Activated naive CD4-positive, alpha-beta T cell treated with anti-CD3 and anti-CD28 coated beads, Interleukin-2, amount 50 U/mL, for 24 hours (primary cell): ENCODE measurements around the gene SLX9.

Experiments used
- H3K27ac Mint-ChIP-seq: one replicate; pipeline ENCODE4 v1.8.0; 2021; ENCODE audit warnings: mild to moderate bottlenecking, mixed read lengths
- H3K27me3 Mint-ChIP-seq: one replicate; pipeline ENCODE4 v1.8.0; 2021; ENCODE audit warnings: mixed read lengths
- H3K36me3 Mint-ChIP-seq: one replicate; pipeline ENCODE4 v1.8.0; 2021; ENCODE audit warnings: mixed read lengths
- H3K4me1 Mint-ChIP-seq: one replicate; pipeline ENCODE4 v1.8.0; 2021; ENCODE audit warnings: mixed read lengths
- H3K4me3 Mint-ChIP-seq: one replicate; pipeline ENCODE4 v1.8.0; 2021; ENCODE audit warnings: mild to moderate bottlenecking, mixed read lengths
- H3K9me3 Mint-ChIP-seq: one replicate; pipeline ENCODE4 v1.8.0; 2021; ENCODE audit warnings: mixed read lengths

The SLX9 gene

DNA sequence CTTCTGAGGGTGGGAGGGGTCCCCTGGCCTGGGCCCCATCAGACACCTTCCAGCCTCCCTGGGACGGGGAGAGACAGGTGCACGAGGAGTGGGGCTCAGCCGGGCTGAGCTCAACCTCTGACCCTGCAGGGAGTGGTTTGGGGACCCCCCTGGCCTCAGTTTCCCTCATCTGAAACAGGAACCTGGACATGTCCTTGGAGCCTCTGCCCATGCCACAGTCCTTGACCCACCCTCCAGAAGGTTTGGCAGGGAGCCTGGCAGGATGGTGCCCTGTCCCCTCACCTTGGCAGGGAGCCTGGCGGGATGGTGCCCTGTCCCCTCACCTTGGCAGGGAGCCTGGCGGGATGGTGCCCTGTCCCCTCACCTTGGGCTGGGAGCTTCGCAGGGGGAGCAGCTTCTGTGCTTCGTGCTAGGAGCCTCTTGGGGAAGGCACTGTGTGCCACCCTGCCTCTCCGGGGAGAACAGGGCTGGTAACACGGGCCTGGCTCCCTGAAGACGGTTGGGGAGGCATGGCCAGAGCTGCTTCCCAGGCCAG, 58.3 kb downstream of the SLX9 start:
- Mint-ChIP-seq H3K27ac (no peak overlapping the region), H3K4me3 (no peak overlapping the region), H3K27me3 (no peaks in the 10 kb centered on the region), H3K4me1 (no peaks in the 10 kb centered on the region), H3K36me3 (no peaks in the 10 kb centered on the region), H3K9me3 (no peaks in the 10 kb centered on the region)

DNA sequence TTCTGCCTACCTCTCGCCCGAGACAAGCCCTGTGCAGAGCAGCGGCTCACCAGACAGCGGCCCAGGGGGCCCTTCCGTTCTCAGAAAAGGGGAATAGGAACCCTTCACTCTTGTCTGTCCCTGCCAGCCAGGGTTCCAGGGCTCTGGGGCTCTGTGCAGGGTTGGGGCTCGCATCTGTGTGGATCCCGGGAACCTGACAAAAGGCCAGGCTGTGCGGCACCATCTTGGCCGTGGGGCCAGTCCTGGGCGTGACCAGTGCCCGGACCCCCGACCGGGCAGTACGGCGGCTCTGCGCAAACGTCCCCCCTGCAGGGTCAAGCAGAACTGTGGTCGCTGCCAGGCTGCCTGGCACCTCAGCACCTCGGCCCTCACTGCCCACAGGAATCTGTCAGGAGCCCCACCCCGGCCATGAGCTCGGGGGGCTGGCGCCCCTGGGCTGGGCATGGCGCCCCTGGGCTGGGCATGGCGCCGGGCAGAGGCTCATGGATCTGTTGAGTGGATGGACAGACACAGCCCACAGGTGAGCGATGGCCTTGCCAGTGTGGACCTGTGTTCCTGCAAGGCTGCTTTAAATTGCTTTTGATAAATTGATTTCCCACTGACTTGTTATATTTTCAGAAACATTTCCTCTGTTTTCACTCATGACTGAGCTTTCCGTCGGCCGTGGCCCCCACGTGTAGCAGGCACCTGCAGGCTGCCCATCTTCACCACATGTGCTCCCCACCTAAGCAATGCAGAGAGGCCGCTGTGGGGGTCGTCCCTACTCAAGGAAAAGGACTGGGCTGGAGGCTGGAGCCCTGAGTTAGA, 59.0 kb downstream of the SLX9 start:
- H3K36me3 Mint-ChIP-seq = no peaks in the 10 kb centered on the region
- no peaks in the 10 kb centered on the region for H3K27me3 Mint-ChIP-seq
- H3K4me1 Mint-ChIP-seq = no peaks in the 10 kb centered on the region
- H3K9me3 Mint-ChIP-seq = no peaks in the 10 kb centered on the region
- no peak overlapping the region for H3K4me3 Mint-ChIP-seq
- no peak overlapping the region for H3K27ac Mint-ChIP-seq

DNA sequence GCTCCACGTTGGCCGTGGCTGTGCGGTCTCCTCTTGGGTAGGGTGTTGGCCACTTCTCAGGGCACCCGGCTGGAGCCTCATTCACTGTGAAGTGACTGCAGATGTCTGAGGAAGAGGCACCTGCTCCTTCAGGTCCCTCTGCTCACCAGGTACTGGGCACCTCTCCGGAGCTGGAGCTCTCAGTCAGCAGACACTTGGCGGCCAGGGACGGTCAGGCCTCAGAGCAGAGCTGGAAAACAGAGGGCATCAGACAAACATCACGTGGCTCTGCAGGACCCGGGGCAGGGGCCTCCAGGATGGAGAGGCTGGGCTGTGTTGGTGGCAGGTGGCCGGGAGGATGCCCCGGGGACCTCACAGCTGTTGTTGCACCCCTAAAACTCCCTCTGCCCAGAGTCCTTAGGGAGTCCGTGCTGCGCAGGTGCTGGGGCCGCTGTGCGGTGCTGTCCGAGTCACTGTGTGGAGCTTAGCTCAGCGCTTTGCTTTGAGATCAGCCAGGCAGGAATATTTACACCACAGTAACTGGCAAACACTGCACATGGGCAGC, 59.7 kb downstream of the SLX9 start:
- no peaks in the 10 kb centered on the region for H3K27me3 Mint-ChIP-seq
- no peaks in the 10 kb centered on the region for H3K9me3 Mint-ChIP-seq
- H3K4me1 Mint-ChIP-seq = no peaks in the 10 kb centered on the region
- H3K36me3 Mint-ChIP-seq = no peaks in the 10 kb centered on the region
- no peak overlapping the region for H3K4me3 Mint-ChIP-seq
- no peak overlapping the region for H3K27ac Mint-ChIP-seq

DNA sequence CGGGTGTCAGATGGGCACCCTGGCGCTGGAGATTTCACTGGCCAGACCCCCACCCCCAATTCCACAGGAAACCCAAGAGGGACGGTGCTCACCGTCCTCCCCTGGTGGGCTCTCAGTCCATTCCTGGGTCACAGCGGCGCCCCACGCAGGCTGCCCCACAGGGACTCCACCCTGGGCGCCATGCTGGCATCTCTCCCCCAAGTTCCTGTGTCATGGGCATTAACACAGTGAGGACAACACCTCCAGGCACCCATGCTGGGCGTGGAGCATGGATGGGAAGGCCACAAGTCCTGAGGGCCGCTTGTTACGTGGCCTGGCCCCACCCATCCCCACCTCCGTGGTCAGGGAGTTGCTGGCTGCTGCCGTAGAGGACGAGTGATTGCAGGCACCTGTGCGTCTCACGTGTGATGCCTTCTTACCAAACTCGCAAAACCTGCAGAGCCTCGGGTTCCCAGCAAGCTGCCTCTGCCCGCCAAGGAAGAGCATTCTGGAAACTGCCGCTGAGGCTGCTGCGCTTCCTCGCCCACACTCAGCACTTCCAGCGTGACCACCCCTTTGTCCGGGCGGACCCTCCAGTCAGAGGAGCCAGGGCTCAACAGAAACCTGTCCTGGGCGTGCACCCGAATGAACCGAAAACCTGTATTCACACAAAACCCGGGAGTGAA, 60.3 kb downstream of the SLX9 start:
- H3K4me3 Mint-ChIP-seq = no peak overlapping the region
- no peaks in the 10 kb centered on the region for H3K9me3 Mint-ChIP-seq
- no peak overlapping the region for H3K27ac Mint-ChIP-seq
- no peaks in the 10 kb centered on the region for H3K27me3 Mint-ChIP-seq
- no peaks in the 10 kb centered on the region for H3K36me3 Mint-ChIP-seq
- H3K4me1 Mint-ChIP-seq = no peaks in the 10 kb centered on the region

DNA sequence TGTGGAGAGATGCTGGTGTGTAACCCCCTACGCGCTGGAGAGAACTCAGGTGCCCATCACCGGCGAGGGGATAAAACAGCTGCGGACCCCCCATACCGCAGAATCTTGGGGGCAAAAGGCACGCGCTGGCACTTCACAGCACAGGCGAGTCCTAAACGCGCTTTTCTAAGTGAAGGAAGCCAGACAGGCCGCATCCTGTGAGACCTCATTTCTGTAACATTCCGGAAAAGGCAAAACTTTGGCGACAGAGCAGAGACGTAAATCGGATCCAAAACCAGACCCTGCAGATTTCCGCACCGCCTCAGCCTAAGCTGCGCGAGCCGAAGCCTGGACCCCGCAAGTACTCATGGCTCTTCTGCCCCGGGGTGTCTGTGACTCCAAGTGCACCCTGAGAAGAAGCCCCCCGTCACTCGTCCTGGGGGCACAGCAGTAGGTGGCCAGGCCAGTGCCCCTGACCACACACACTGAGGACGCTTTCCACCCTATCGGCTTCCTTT, 60.9 kb downstream of the SLX9 start:
- H3K4me3 Mint-ChIP-seq = no peak overlapping the region
- no peaks in the 10 kb centered on the region for H3K36me3 Mint-ChIP-seq
- H3K27me3 Mint-ChIP-seq = no peaks in the 10 kb centered on the region
- H3K9me3 Mint-ChIP-seq = no peaks in the 10 kb centered on the region
- no peaks in the 10 kb centered on the region for H3K4me1 Mint-ChIP-seq
- H3K27ac Mint-ChIP-seq = no peak overlapping the region

DNA sequence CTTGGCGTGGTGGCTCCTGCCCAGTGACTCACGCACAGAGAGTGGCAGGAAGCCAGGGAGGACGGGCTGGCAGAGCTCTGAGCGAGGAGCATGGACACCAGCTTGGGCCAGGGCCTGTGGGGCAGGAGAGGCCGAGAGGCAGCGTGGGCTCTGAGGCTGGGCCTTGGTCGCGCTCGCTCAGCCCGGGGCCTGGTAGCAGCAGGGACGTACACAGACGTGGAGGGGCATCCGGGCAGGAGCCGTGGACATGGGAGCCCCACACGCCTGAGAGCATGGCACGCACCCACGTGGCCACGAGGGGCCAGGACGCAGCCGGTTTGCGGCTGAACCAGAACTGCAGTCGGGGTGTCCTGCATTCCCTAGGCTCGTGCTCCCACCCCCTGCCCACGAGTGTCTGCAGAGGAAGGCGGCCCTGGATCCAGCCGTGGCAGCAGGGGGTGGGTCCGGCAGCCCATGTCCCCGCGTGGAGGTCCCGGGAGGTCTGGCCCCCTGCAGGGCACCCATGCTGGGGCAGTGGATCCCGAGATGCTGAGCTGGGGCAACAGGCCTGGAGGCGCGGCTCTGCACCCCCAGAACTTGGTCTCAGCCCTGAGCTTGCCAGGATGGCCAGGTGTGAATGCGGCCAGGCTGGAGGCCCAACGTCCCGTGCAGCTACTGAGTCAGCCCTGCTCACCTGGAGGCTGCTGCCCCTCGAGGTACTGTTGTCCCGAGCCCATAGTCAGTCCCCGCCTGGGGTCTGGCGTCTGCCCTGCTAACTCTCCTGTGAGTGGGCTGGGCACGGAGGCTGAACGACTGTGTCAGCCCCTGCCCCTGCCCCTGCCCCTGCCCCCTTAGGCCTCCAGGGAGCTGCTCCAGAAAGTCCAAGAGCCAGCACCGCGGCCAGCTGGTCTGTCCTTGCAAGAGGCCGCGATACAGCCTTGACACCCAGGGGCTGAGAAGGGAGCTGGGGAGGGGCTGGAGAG, 61.6 kb downstream of the SLX9 start:
- no peaks in the 10 kb centered on the region for H3K27me3 Mint-ChIP-seq

DNA sequence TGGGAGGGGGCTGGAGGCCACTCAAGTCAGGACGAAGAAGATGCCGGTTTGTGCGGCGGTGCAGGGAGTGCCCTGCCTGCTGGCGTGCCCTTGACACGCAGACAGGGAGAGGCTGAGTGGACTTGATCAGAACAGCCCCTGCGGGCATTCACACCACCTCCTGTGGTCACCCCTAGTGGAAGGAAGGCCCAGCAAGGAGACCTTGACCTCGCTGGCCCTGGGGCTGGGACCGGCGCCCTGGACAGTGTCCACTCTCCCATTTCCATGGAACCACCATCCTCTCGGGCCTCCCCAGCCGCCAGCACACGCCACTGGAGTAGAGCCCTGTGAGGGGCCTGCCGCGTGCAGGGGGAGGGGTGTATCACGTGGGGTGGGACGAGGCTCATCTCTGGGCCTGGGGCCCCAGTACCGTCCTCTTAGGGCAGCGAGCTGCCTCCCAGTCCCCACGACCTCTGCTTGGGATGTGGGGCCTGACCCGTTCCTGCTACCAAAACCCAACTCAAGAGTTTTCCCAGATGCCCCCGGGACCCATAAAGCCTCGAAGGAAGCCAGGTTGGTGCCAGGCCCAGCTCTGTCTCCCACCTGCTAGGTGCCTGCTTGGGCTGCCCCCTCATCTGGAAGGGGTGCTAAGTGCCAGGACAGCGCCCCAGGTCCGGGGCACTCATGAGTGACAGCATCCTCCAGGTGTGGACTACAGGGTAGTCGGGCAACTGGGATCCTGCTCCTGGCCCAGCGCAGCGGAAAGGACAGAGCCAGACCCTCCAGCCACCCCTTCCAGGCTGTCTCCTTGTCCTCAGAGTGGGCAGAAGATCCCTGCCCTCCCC, 62.8 kb downstream of the SLX9 start:
- Mint-ChIP-seq H3K9me3 (no peaks in the 10 kb centered on the region), H3K4me3 (no peak overlapping the region), H3K27me3 (no peaks in the 10 kb centered on the region), H3K4me1 (no peaks in the 10 kb centered on the region), H3K27ac (no peak overlapping the region), H3K36me3 (no peaks in the 10 kb centered on the region)

More for the DNA sequence above, 61.6 kb downstream of the SLX9 start:
- Mint-ChIP-seq H3K9me3 (no peaks in the 10 kb centered on the region), H3K36me3 (no peaks in the 10 kb centered on the region), H3K4me3 (no peak overlapping the region), H3K4me1 (no peaks in the 10 kb centered on the region), H3K27ac (no peak overlapping the region)

DNA sequence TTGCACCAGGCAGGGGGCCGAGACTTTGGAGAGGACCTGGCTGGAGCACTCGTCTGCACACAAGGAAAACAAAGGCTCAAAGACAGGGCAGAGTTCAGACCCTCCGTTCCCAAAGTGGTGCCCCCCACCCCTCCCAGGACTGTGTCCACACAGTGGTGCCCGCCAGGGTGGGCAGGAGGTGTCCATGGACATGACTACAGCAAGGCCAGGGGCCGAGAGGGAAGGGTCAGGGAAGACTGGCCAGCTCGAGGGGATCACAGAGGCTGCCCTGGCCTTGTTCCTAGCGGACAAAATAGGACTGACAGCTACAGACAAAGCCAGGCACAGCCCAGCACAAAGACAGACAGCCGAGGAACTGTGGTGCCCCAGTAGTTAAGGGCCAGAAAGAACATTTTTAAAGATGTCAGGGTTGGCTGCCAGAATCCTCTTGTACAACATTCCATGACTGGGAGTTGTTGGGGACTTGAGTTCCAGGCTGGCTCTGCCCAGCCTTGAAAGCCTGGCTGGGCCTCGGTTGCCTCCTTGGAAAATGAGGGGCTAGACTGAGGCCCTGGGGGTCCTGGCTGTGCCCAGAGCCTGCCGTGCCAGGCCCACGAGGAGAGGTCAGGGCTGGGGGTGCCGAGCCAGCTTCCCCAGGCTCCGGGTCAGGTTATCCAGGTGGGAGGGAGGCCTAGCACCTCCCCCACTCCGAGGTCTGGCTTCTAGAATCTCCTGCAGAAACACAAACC, 63.7 kb downstream of the SLX9 start:
- H3K9me3 Mint-ChIP-seq = no peaks in the 10 kb centered on the region
- no peak overlapping the region for H3K4me3 Mint-ChIP-seq
- no peak overlapping the region for H3K27ac Mint-ChIP-seq
- no peaks in the 10 kb centered on the region for H3K27me3 Mint-ChIP-seq
- no peaks in the 10 kb centered on the region for H3K4me1 Mint-ChIP-seq
- no peaks in the 10 kb centered on the region for H3K36me3 Mint-ChIP-seq

DNA sequence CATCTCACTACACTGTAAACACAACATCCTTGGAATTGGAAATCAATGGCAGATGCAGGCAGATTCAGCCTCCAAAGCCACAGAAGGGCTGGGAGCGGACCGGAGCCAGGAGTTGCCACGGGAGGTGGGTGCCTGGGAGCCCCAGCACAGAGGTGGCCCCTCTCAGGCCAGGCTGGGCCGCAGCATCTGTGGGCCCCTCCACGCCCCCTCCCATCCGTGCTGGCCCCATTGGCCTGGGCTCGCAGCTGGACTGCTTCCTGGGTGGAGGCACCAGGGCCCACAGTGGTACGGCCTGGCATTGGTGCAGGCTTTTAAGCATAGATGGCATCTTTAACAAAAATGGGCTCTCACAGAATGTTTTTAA, 64.2 kb downstream of the SLX9 start:
- no peaks in the 10 kb centered on the region for H3K27me3 Mint-ChIP-seq
- H3K4me3 Mint-ChIP-seq = no peak overlapping the region
- H3K27ac Mint-ChIP-seq = no peak overlapping the region
- no peaks in the 10 kb centered on the region for H3K9me3 Mint-ChIP-seq
- no peaks in the 10 kb centered on the region for H3K4me1 Mint-ChIP-seq
- no peaks in the 10 kb centered on the region for H3K36me3 Mint-ChIP-seq

DNA sequence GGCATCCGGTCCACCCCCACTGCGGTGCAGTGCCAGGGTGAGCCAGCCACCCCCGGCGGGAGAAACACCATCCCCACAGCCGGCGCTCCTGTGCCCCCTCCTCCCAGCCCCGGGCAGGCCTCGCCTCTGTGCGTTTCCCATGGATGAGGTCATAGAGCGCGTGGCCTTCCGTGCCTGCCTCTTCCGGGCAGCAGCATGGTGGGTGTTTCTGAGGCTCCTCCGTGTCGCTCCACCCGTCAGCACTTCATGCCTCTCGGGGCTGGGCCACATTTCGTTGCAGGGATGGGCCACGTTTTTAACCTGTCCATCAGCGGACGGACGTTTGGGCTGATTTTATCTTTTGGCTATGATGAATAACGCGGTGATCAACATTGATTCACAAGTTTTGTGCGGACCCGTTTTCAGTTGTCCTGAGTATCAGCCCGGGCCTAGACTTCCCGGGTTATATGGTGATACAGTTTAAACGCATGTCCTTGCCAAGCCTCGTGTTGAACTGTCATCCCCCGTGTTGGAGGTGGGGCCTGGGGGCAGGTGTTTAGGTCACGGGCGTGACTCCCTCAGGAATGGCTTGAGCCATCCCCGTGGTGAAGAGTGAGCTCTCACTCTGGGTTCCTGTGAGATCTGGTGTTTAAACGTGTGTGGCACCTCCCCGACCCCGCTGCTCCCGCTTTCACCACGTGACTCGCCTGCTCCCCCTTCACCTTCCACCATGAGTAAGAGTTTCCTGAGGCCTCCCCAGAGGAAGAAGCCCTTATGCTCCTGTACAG, 64.8 kb downstream of the SLX9 start:
- Mint-ChIP-seq H3K9me3 (no peaks in the 10 kb centered on the region), H3K27ac (no peak overlapping the region), H3K27me3 (no peaks in the 10 kb centered on the region), H3K4me3 (no peak overlapping the region), H3K4me1 (no peaks in the 10 kb centered on the region), H3K36me3 (no peaks in the 10 kb centered on the region)

DNA sequence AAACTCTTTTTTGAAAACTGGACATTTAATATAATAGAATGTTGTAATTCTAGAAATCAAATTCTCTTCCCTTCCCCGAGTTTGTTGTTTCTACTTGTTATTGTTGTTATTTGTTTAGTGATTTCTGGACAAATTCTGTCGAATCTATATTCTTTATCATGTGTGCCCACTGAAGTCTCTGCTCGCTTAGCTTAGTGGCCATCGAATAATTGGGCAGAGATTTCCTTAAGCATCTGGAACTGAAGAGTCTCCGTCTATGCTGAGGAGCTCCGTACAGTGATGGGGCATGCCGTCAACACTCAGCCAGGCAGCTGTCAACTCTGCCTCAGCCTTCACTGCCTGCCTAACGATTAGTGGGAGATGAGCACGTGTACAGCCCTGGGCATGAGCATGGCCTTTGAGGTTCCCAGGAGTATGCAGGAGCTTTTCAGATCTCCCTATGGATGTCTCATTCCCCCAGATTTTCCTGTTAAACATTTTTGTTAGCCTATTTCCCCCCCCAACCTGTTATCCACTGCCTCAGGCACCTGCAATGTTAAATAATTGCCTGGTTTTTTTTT, 66.8 kb downstream of the SLX9 start:
- peaks cover 1% of the 10 kb centered on the region for H3K27me3 Mint-ChIP-seq
- H3K9me3 Mint-ChIP-seq = no peaks in the 10 kb centered on the region
- H3K4me1 Mint-ChIP-seq = no peaks in the 10 kb centered on the region
- H3K27ac Mint-ChIP-seq = no peak overlapping the region
- no peaks in the 10 kb centered on the region for H3K36me3 Mint-ChIP-seq
- H3K4me3 Mint-ChIP-seq = no peak overlapping the region

DNA sequence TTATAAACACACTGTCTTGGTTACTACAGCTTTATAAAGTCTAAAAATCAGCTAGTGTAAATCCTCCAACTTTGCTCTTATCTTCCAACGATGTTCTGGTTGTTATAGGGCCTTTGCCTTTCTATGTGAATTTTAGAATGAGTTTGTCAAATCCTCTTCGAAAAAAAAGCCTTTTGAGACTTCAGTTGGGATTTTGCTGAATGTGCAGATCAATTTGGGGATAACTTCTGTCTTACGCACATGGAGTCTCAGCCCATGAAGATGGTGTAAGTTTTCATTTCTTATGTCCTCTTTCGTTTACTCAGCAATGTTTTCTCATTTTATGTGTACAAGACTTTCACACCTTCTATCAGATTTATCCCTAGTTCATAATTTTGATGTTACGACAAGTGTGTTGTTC, 69.8 kb downstream of the SLX9 start:
- Mint-ChIP-seq H3K36me3 (no peaks in the 10 kb centered on the region), H3K9me3 (no peaks in the 10 kb centered on the region), H3K27me3 (peaks cover 5% of the 10 kb centered on the region), H3K27ac (no peak overlapping the region), H3K4me1 (no peaks in the 10 kb centered on the region), H3K4me3 (no peak overlapping the region)

DNA sequence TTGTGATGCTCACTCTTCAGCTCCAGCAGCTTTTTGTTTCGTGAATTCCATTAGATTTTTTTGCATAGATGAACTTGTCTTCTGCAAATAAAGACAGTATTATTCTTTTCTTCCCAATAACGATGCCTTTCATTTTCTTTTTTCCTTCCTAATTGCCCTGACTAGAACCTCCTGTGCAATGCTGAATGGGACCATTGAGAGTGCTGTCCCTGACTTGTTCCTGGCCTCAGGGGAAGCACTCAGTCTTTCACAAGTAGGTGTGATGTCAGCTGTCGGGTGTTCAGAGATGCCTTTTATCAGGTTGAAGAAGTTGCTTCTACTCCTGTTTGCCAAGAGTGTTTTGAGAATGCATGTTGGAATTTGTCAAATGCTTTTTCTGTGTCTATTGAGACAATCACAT, 70.3 kb downstream of the SLX9 start:
- H3K4me1 Mint-ChIP-seq = no peaks in the 10 kb centered on the region
- H3K4me3 Mint-ChIP-seq = no peak overlapping the region
- peaks cover 5% of the 10 kb centered on the region for H3K27me3 Mint-ChIP-seq
- H3K9me3 Mint-ChIP-seq = no peaks in the 10 kb centered on the region
- H3K27ac Mint-ChIP-seq = no peak overlapping the region
- H3K36me3 Mint-ChIP-seq = no peaks in the 10 kb centered on the region
